NOMO-1 (cell line): ENCODE measurements around the gene AOC3.
"Not testable (repeated sequence)": the region's sequence is repeated elsewhere in the genome, so short reads cannot be mapped to it uniquely, and the experiment has no call there.

Source experiments
- DNase-seq, 2 experiments: peaks; one replicate each; lab custom pipeline; 2025; ENCODE audit not compliant: unreplicated experiment in 2 of 2; lab: John Stamatoyannopoulos, UW

Gene AOC3

GRCh38 chr17:42843358-42843934, 7.6 kb upstream of the AOC3 start:
- peak; percentile 13 to 60 for DNase-seq

GRCh38 chr17:42844271-42844670, 6.7 kb upstream of the AOC3 start, which contains the start of gene AOC2:
Gene AOC2 (plus strand): TSS chr17:42844580. CDS start chr17:42844627, 47 bp downstream.
- DNase-seq, result no peak

GRCh38 chr17:42844761-42845555, 6.0 kb upstream of the AOC3 start:
- no peak for DNase-seq

DNA sequence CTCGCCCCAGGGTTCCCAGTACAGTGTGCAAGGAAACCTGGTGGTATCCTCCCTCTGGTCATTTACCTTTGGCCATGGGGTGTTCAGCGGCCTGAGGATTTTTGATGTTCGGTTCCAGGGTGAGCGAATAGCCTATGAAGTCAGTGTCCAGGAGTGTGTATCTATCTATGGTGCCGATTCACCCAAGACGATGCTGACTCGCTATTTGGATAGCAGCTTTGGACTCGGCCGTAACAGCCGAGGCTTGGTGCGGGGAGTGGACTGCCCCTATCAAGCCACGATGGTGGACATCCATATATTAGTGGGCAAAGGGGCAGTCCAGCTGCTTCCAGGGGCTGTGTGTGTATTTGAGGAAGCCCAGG, 5.5 kb upstream of the AOC3 start:
- no peak for DNase-seq

DNA sequence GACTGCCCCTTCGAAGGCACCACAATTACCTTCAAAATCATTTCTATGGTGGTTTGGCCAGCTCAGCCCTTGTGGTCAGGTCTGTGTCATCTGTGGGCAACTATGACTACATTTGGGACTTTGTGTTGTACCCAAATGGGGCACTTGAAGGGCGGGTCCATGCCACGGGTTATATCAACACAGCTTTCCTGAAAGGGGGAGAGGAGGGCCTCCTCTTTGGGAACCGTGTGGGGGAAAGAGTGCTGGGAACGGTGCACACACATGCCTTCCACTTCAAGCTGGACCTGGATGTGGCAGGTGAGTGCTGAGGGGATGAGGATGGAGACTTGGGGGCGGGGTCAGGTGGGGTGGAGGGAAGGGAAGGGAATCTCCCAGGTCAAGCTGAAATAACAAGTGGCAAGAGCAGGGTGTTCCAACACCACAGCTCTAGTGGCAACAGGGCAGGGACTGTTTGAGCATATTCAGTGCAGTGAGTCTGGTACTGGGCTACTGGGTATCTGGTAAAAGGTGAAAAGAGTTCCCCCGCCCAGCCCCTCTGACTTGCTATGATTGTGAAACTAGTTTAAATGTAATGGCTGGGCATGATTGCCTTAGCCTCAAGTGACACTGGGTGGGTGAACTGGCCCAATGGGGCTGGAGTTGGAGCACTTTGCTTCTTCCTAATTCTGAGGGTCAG, 4.9 kb upstream of the AOC3 start:
- DNase-seq, result peak in 1 of 2 experiments; percentile 15

DNA sequence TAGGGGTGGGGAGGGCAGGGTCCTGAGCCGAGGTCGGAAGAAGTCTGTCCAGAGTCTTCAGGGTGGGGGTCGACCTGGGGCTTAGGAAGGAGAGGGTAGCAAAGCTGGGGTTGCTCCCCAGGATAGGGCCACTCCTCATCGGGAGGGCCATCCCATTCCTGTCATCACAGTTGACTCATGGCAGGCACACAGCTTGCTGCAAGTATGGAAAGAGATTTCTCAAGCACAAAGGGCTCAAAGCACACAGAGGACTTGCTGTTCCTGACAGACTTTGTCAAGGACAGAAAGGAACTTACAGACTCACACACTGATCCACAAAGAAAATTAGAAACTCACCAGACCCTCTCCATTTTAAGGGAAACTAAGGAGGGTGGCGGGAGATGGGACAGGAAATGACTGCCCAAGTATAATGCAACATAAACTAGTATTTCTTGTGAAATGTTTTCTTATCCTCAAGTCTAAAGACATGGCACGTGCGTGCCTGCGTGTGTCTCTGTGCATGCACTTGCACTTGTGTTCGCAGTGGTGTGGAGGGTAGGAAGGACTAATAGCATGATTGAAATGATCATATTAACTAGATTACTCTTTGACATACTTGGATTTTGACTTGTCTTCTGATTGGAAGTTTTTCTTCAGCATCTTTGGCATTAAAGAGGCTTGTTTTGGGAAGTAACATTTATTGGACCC, 4.3 kb upstream of the AOC3 start:
- DNase-seq, result no peak

- DNase-seq, result no peak
Measured at GRCh38 chr17:42848093-42848492, 2.9 kb upstream of the AOC3 start.

DNA sequence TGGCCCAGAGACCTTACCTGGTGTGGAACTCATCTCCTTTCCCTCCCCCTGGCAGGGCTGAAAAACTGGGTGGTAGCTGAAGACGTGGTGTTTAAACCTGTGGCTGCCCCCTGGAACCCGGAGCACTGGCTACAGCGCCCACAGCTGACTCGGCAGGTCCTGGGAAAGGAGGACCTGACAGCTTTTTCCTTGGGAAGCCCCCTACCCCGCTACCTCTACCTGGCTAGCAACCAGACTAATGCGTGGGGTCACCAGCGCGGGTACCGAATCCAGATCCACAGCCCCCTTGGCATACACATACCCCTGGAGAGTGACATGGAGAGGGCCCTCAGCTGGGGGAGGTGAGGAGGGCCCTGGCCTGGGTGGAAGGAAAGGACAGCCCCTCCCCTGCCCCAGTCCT, 2.0 kb upstream of the AOC3 start:
- DNase-seq, result no peak

DNA sequence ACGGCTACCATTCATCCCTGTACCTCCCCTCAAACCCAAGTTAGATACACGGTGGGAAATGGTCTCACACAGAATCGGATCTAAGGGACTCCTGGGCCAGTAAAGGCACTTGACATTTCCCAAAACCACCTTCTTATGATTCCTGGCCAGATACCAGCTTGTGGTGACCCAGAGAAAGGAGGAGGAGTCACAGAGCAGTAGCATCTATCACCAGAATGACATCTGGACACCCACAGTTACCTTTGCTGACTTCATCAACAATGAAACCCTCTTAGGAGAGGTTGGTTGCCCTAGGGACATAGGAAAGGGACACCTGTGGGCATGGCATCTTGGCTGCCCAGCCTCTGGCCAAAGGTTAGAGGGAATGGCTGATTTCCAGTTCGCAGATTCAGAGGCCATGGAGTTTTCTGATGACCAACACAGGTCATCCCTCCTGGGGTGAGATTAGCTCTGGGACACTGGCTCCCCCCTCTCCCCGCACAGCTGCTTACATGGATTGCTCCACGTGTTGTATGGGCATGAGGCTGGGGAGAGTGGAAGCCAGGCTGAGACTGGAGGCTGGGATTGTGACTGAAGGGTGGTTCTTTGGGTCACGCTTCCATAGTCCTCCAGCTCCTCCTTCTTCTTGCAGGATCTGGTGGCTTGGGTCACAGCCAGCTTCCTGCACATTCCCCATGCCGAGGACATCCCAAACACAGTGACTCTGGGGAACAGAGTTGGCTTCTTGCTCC, 1.4 kb upstream of the AOC3 start:
- no peak for DNase-seq

DNA sequence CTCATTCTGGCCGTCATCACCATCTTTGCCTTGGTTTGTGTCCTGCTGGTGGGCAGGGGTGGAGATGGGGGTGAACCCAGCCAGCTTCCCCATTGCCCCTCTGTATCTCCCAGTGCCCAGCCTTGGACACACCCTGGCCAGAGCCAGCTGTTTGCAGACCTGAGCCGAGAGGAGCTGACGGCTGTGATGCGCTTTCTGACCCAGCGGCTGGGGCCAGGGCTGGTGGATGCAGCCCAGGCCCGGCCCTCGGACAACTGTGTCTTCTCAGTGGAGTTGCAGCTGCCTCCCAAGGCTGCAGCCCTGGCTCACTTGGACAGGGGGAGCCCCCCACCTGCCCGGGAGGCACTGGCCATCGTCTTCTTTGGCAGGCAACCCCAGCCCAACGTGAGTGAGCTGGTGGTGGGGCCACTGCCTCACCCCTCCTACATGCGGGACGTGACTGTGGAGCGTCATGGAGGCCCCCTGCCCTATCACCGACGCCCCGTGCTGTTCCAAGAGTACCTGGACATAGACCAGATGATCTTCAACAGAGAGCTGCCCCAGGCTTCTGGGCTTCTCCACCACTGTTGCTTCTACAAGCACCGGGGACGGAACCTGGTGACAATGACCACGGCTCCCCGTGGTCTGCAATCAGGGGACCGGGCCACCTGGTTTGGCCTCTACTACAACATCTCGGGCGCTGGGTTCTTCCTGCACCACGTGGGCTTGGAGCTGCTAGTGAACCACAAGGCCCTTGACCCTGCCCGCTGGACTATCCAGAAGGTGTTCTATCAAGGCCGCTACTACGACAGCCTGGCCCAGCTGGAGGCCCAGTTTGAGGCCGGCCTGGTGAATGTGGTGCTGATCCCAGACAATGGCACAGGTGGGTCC, 607 bp downstream of the AOC3 start:
- not testable (repeated sequence) for DNase-seq

GRCh38 chr17:42852351-42852750, 1.4 kb downstream of the AOC3 start:
- DNase-seq, result no peak

GRCh38 chr17:42853004-42853403, 2.0 kb downstream of the AOC3 start:
- DNase-seq, result no peak

DNA sequence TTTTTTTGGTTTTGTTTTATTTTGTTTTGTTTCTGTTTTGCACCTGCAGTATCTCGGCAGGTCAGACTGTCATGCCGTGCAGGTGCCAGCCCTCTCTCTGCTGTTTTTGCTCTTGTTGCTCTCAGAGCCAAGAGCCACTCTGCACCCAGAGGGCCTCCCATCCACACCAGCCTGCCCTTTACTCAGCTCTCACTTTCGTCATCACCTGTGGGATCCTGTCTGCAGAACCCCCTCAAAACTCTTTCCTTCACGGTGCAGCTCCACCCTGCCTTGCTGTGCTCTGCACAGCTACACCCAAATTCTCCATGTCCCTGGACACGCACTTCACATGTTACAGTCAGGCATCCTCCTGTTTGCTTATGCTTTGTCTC, 2.6 kb downstream of the AOC3 start:
- DNase-seq, result no peak

DNA sequence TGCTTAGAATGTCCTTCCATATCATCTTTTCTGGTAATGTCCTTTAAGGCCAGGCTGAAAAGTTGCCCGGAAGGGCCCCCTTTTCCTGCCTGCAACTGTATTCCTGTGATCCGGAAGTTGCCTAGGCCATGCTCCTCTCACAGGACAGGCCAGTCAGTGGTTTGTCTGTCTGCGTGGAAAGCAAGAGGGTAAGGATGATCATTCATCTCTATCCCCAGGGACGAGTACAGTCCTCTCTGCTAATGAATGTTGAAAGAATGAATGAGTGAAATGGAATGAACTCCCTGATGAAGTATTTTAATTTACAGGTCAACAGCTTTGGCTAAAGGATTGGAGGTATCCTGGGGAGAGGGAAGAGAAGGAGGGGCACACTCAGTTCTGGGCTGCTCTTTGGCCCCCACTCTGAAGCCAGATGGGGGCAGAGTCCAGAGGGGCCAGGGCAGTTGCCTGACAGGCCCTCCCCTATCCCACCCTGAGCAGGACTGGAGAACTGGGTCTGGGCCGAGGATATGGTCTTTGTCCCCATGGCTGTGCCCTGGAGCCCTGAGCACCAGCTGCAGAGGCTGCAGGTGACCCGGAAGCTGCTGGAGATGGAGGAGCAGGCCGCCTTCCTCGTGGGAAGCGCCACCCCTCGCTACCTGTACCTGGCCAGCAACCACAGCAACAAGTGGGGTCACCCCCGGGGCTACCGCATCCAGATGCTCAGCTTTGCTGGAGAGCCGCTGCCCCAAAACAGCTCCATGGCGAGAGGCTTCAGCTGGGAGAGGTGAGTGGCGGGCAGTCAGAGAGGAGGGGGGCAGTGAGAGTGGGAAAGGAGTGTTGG, 3.2 kb downstream of the AOC3 start:
- no peak for DNase-seq

GRCh38 chr17:42855048-42855596, 4.1 kb downstream of the AOC3 start:
- DNase-seq, result no peak

DNA sequence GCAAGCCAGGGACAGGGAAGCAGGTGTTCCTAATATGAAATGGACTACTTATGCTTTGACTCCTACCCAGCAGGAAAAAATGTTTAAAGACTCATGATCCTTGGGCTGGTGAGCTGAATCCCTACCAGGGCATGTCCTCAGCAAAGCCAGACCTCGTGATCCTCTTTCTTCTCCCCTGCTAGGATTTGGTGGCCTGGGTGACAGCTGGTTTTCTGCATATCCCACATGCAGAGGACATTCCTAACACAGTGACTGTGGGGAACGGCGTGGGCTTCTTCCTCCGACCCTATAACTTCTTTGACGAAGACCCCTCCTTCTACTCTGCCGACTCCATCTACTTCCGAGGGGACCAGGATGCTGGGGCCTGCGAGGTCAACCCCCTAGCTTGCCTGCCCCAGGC, 5.1 kb downstream of the AOC3 start:
- not testable (repeated sequence) for DNase-seq

- not testable (repeated sequence) for DNase-seq
Measured at GRCh38 chr17:42856516-42856915, 5.5 kb downstream of the AOC3 start.

DNA sequence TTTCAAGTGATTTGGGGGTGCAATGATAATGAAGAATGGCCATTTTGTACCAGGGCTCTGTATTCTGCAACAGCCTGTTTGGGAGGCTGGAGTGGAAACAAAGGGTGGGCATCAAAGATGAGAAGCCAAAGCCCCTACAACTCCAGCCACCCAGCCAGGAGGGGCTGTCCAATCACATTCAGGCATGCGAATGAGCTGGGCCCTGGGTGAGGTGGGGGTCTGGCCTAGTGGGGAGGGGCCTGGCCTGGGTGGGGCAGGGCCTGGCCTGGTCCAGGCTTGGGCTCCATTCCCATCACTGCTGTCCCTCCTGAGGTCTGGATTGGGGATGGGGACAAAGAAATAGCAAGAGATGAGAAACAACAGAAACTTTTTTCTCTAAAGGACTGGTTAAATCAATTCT, 6.4 kb downstream of the AOC3 start:
- no peak for DNase-seq

- no peak for DNase-seq
Measured at GRCh38 chr17:42865638-42866094, 14.7 kb downstream of the AOC3 start.
